Measurements from ENCODE around the gene DGKB.
"Not testable (repeated sequence)": the region's sequence is repeated elsewhere in the genome, so short reads cannot be mapped to it uniquely, and the experiment has no call there.

Gene DGKB

DNA sequence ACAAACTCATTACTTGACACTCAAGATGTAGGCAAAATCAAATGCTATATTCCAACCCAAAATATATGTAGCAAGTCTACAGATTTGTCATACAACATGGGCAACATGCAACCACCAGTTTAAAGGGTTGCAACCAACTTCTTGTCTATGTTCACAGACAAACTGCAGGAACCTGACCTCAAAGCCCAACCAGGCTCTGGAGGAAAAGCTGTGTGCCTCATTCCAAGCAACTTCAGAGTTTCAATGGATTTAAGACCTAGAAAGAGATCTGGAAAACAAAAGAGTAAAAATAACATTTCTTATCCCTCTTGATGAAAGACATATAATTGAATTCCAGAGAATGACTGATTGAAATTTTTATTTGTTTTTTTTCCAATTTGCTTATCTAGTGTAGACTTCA is 612.6 kb downstream of the DGKB start:
- DNase-seq (ENCODE audit: low read depth in 2 of 2) = no peak

DNA sequence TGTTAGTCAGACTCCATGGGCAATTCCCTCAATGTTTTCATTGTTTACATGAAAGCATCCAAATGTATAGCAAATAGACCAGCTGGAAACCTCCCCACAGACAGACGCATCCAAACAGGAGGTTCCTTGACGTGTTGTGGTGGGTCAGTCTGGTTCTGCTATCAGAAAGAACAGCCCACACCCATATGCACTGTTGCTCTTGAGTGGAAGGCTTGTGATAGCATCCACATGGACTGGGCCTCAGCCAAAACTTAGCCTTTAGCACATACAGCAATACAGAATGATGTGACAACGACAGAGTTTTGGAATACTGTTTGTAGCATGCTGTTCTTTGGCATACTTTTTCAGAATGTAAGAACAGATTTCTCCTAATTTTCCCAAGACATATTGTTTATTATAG is 613.9 kb downstream of the DGKB start:
- no peak for DNase-seq (ENCODE audit: low read depth in 2 of 2)

GRCh38 chr7:14287398-14287797 is 615.2 kb downstream of the DGKB start:
- DNase-seq (ENCODE audit: low read depth in 2 of 2) = no peak

GRCh38 chr7:14286036-14286435 is 616.5 kb downstream of the DGKB start:
- DNase-seq (ENCODE audit: low read depth in 2 of 2) = no peak

DNA sequence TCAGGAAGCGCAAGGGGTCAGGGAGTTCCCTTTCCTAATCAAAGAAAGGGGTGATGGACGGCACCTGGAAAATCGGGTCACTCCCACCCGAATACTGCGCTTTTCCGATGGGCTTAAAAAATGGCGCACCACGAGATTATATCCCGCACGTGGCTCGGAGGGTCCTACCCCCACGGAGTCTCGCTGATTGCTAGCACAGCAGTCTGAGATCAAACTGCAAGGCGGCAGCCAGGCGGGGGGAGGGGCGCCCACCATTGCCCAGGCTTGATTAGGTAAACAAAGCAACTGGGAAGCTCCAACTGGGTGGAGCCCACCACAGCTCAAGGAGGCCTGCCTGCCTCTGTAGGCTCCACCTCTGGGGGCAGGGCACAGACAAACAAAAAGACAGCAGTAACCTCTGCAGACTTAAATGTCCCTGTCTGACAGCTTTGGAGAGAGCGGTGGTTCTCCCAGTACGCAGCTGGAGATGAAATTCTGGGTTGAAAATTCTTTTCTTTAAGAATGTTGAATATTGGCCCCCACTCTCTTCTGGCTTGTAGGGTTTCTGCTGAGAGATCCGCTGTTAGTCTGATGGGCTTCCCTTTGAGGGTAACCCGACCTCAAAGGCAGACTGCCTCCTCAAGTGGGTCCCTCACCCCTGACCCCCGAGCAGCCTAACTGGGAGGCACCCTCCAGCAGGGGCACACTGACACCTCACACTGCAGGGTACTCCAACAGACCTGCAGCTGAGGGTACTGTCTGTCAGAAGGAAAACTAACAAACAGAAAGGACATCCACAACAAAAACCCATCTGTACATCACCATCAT is 623.3 kb downstream of the DGKB start:
- not testable (repeated sequence) for DNase-seq (ENCODE audit: low read depth in 2 of 2)

DNA sequence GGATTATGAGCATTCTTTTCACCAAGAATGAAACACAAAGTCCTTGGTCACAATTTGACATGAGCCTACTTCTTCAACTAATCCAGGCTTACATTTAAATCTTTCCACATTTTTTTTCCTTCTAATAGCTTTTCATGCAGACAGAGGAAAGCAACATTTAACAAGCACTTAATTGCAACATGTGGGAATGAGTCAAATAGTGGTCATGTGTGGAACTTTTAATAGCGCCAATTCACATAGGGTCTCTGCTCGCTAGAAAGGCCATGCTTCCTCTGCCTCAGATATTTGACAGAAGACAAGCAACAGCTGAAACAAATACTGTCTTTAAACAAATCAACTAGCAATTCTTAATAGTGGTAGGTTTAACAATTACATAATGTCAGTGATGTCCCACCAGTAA is 627.2 kb downstream of the DGKB start:
- no peak for DNase-seq (ENCODE audit: low read depth in 2 of 2)

DNA sequence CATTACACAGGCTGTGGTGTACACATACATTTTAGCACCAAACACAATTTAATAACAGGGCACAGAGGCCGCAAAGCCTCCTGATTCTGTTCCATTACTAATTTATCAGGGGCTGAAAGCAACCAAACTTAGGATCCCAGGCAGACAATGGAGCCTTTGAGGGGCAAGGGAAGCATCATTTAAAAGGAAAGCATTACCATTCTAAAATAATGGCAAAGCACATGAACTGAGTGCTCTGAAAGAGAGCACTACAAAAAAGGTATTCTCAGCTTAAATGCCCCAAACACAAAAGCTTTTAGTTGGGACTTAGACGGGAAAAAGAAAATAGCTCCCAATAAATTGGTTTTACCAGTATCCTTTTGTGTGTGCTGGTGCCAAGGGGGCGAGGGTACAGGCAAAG is 631.1 kb downstream of the DGKB start:
- no peak for DNase-seq (ENCODE audit: low read depth in 2 of 2)

DNA sequence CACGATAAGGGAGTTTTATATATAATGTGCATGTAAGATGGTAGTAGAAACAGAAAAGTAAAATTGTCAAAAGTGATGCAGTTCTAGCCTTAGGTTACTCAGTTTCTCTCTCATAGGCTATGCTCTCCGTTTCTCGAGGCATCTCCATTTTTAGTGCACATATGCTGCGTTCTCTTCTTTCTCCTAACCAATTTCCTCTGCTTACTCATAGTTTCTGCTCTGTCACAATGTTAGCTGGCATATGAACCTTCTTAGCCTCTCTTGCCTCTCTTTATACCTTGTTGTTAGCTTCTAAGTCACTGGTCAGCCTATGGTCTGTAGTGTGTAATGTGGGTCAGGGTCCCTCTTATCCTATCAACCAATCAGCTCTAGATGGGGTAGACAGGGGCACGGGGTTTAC is 632.5 kb downstream of the DGKB start:
- no peak for DNase-seq (ENCODE audit: low read depth in 2 of 2)

DNA sequence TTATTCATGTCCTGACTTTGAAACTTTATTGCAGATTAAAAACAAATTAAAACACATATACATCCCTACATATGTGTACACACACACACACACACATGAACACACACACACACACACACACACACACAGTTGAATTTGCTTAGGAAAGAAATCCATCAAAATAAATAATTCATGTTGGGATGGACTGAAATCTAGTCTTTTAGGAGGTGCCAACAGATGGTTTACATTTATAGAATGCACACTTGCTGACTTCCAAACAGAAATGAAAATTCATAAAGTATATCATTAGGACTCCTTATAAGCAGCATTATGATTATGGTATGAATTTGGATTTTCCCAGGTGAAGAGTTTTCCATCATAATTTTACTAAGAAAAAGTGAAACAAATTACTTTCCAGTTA is 642.5 kb downstream of the DGKB start:
- DNase-seq (ENCODE audit: low read depth in 2 of 2) = no peak

DNA sequence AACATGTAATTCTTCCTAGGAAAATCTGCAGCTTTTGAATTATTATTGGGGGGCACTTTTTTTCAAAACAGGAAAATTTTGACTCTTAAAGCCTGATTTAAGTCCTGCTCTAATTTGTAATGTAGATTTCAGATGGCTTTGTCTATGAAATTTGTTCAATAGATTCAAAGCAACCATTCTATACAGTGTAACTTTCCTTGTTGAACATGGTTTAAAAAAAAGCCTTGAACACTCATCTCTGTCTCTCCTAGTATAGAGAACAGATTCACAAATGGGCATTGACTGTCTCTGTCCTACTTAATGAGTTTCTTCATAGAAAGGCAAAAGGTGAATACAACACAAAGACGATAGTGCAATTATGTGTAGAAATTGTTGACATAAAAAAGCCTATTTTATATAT is 643.7 kb downstream of the DGKB start:
- DNase-seq (ENCODE audit: low read depth in 2 of 2) = no peak

GRCh38 chr7:14258441-14258840 is 644.1 kb downstream of the DGKB start:
- DNase-seq (ENCODE audit: low read depth in 2 of 2) = no peak

DNA sequence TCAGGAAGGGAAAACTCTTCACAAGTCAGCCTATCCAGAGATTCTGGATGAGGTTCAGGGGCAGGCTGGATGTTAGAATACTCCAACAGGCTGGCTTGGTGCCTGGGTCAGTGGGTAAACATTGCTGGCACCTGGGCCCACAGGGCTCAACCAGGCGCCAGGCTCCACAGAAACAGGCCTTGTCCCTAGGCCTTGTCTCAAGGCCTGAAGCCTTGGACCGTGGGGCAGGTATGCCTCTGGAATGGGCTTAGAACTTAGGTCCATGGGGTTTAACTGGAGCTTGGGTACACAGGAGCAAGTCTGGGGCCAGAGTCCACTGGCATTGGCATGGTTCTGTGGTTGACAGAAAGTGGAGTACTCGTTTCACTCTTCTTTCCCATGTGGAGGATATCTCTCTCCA is 650.1 kb downstream of the DGKB start:
- no peak for DNase-seq (ENCODE audit: low read depth in 2 of 2)

DNA sequence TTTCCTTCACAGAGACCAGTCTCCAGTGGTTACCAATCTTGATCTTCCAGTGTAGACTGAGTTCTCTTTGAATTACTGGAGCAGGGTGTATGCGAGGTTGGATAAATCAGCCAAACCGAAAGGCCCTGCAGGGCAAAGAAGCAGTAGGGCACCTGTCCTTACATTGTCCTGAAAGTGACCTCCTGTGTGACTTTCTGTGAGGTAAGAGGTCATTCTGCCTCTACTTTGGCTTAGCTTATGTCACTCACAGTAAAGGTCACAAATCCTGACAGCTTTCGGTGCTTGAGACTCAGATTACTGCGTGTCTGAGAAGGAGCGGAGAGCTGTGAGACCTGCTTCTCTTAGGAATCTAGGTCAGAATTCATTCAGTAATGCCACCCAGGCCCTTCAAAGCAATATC is 660.4 kb downstream of the DGKB start:
- DNase-seq (ENCODE audit: low read depth in 2 of 2) = no peak

GRCh38 chr7:14236834-14237233 is 665.7 kb downstream of the DGKB start:
- no peak for DNase-seq (ENCODE audit: low read depth in 2 of 2)

GRCh38 chr7:14235056-14235455 is 667.5 kb downstream of the DGKB start:
- no peak for DNase-seq (ENCODE audit: low read depth in 2 of 2)

DNA sequence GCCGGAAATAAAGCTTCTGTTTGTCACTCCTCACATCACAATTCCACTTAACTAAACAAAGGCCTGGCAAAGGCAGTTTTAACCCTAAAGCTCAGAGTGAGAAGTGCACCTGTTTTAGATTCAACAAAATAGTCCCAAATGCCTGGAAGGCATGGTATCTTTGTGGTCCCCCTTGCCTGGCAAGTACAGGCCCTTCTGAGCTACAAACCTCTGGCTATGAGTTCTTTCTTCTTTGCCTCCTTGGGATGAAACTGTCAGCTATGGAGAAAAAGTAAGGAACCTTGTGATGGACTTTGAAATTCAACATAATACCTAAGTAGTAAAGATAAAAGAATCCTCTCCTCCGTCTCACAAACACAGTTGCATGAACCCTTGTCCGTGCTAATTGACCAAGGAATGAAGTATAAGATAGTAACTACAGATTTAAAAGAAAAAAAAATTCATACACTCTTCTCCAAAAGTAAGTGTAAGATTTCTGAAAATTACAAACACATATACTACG is 668.6 kb downstream of the DGKB start:
- DNase-seq (ENCODE audit: low read depth in 2 of 2) = no peak

DNA sequence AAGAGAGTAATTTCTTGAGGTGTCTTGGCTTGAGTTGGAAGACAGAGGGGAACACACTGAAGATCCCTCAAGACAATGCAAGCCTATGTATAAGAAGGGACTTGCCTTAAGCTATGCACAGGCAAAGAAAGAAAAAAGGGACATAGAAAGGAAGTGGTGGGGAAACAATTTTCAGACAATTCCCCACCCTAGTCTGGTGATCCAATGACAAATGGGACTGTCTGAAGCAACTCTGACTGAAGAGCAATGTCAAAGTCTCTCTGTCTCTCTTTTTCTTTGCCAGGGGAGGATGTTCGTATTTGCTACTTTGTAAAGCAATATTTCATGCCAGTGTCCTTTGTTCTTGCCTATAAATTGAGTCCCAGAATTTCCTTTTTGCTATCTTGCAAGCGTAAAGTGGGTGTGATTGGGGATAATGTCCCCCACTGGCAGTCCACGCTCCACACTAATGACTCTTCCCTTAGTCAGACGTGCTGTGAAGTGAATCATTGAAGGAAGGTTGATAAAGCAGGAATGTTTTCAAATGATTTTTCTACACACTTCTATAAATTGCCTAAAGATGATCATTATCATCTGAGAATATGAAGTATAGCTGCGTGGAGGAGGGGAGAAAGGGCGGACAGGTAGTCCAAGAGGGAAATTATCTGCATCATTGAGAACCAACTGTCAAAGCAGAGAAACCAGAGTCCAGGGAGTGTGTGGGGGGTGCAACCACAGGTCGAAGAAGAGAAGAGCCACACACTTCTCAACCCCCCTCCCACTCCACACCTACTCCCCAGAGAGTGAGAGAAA is 669.3 kb downstream of the DGKB start:
- no peak for DNase-seq (ENCODE audit: low read depth in 2 of 2)

GRCh38 chr7:14229047-14229446 is 673.5 kb downstream of the DGKB start:
- no peak for DNase-seq (ENCODE audit: low read depth in 2 of 2)

DNA sequence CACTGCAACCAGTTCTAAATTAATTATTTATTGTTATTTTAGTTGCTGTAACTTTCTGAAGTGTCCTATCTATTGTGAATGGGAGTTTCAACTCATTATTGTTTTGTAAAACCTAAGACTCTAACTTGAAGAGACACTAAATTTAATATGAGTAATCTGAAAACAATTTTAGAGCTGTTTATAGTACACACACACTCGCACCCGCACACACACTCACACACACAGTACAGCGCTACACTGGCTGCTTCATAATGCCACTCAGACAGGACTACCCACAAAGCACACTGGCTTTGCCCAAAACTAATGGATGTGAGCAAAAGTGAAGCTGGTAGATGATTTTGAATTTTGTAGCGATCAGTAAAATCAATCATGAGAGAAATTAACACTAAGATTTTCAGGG is 674.2 kb downstream of the DGKB start:
- no peak for DNase-seq (ENCODE audit: low read depth in 2 of 2)

DNA sequence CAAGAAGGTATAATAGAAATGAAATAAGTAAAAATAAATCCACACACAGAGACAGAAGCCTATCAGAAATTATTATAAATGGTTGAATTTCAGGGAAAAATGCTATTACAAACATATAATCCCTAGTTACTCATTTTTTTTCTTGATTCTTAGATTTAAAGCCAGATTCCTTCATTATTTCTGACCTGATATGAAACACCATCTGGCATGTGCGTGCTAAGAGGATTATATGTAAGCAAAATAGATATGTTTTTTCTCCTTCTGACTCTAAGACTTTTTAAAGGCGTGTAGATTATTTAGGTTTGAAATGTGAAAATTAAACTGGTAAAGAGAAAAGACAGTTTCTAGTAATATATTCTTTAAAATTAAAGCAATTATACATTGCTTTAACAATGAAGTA is 676.4 kb downstream of the DGKB start:
- DNase-seq (ENCODE audit: low read depth in 2 of 2) = no peak

GRCh38 chr7:14219125-14219524 is 683.4 kb downstream of the DGKB start:
- DNase-seq (ENCODE audit: low read depth in 2 of 2) = no peak

DNA sequence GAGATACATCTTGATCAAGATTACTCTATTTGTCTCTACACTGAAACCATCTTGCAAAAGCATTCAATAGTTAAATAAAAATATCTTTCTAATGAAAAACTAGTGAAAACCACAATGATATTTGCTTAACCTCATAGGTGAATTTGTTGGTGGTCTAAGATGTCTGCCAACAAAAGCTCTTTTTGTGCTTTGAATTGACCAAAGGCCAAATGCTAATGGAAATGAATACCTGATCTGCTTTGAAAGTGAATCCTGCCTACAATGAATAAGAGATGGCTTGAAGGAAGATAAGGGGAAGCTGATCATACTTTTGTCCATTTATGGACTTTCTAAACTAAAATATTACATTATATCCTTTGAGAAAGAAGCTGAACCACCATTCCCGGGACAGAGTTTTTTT is 684.2 kb downstream of the DGKB start:
- DNase-seq (ENCODE audit: low read depth in 2 of 2) = no peak

GRCh38 chr7:14209896-14210484 is 692.6 kb downstream of the DGKB start:
- no peak for DNase-seq (ENCODE audit: low read depth in 2 of 2)
